ES-I3 (cell line): ENCODE data around the gene RHOA.

Experiments
- H3K36me3 ChIP-seq: 2 replicates; pipeline ENCODE4 v1.6.1; 2013; ENCODE audit warnings: mild to moderate bottlenecking, low read length, control low read depth, moderate library complexity; ENCODE audit not compliant: insufficient read depth
- H3K4me1 ChIP-seq: 2 replicates; pipeline ENCODE4 v1.6.1; 2013; ENCODE audit warnings: mild to moderate bottlenecking, control low read depth, low read length; ENCODE audit not compliant: insufficient read depth
- H3K9ac ChIP-seq: 2 replicates; pipeline ENCODE4 v1.6.1; 2013; ENCODE audit warnings: low read depth, mild to moderate bottlenecking, low read length, moderate library complexity
- H3K9me3 ChIP-seq: 2 replicates; pipeline ENCODE4 v1.6.1; 2013; ENCODE audit warnings: mild to moderate bottlenecking, low read length, moderate library complexity; ENCODE audit not compliant: control insufficient read depth, insufficient read depth

The RHOA gene

DNA sequence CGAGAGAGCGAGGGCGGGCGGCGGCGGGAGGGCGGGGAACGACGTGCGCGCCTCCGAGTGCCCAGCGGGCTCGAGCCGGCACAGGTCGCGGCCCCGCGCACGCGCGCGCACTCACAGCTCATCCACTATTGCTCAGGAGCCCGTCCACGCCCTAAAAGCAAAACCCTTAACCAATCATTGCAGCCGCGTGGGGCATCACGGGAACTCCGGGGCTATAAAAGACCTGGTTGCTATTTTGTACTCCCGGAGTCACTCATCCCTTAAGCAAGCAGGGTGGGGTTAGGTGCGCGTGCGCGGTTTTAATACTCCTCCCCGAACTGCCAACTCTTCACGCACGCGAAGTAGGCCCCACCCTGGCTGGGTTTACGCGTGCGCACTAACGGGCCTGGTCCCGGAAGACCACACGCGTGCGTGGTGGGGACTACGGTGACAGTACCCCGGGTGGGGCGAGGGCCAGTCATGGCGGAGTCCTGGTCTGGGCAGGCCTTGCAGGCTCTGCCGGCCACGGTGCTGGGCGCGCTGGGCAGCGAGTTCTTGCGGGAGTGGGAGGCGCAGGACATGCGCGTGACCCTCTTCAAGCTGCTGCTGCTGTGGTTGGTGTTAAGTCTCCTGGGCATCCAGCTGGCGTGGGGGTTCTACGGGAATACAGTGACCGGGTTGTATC is at the start of gene RHOA, which contains the start of gene TCTA:
RHOA (minus strand) TSS at position 9 of the 664 bp plus-strand sequence. CDS start 36,387 bp downstream, outside the sequence.
TCTA (plus strand) TSS at position 456 of the 664 bp plus-strand sequence; CDS start at position 460, 4 bp downstream.
- no peaks in the 10 kb centered on the region for H3K9me3 ChIP-seq
- peak within 1 kb of the TSS; percentile 91 for H3K9ac ChIP-seq
- H3K4me1 ChIP-seq, result peaks cover 18% of the 10 kb centered on the region
- H3K36me3 ChIP-seq, result no peaks in the 10 kb centered on the region

DNA sequence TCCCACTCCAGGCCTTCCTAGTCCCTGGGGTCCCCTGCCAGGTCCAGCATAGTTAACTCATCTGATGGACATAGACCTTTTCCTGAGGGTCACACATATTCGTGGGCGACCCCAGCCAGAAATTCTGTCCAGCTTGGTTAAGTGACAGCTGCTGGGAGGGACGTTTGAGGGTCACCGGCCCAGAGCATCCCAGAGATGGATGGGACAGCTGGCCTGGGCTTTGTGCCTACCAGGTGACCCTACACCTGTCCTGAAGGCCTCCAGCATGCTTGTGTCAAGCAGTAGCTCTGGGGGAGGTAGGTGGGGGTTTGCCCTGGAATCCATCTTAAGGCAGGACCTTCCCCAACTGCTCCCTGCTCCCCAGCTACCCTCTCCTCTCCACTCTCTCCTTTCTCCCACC is 49.2 kb upstream of the RHOA start:
- peaks cover 45% of the 10 kb centered on the region for H3K4me1 ChIP-seq
- H3K36me3 ChIP-seq, result no peaks in the 10 kb centered on the region
- peak overlapping the region; percentile 7; the same call in 1 of the 2 replicates for H3K9ac ChIP-seq
- H3K9me3 ChIP-seq, result no peaks in the 10 kb centered on the region

GRCh38 chr3:49460188-49460890 is 48.6 kb upstream of the RHOA start:
- no peaks in the 10 kb centered on the region for H3K36me3 ChIP-seq
- H3K9ac ChIP-seq, result no peak overlapping the region
- H3K4me1 ChIP-seq, result peaks cover 49% of the 10 kb centered on the region
- no peaks in the 10 kb centered on the region for H3K9me3 ChIP-seq

GRCh38 chr3:49456466-49456865 is 44.7 kb upstream of the RHOA start:
- Histone ChIP-seq H3K4me1 (peaks cover 38% of the 10 kb centered on the region), H3K36me3 (no peaks in the 10 kb centered on the region), H3K9ac (no peak overlapping the region), H3K9me3 (no peaks in the 10 kb centered on the region)

- Histone ChIP-seq H3K9me3 (no peaks in the 10 kb centered on the region), H3K9ac (no peak overlapping the region), H3K36me3 (no peaks in the 10 kb centered on the region), H3K4me1 (peaks cover 24% of the 10 kb centered on the region)
Measured at GRCh38 chr3:49454898-49455681, 43.3 kb upstream of the RHOA start.

DNA sequence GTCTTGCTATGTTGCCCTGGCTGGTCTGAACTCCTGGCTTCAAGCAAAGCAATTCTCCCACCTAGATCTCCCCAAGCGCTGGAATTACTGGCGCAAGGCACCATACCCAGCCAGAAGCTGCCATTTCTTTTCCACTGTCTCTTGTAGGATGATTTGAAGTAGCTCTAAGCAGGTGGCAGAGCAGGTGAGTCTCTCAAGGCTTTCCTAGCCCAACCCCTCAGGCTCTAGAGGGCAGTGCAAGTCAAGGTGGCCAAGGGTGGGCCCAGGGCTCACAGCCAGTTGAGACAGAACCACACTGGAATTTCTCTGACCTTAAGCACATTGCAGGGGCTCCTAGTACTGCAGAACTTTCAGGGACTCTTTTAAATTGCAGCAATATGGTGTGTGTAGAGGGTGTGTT is 42.7 kb upstream of the RHOA start:
- Histone ChIP-seq H3K9ac (no peak overlapping the region), H3K36me3 (no peaks in the 10 kb centered on the region), H3K9me3 (no peaks in the 10 kb centered on the region), H3K4me1 (peaks cover 19% of the 10 kb centered on the region)

DNA sequence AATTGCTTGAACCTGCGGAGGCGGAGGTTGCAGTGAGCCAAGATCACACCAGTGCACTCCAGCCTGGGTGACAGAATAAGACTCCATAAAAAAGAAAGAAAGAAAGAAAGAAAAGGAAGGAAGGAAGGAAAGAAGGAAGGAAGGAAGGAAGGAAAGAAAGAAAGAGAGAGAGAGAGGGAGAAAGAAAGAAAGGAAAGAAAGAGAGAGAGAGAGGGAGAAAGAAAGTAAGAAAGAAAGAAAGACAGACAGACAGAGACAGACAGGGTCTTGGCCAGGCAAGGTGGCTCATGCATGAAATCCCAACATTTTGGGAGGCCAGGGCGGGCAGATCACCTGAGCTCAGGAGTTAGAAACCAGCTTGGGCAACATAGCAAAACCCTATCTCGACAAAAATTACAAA is 41.8 kb upstream of the RHOA start:
- H3K36me3 ChIP-seq, result no peaks in the 10 kb centered on the region
- no peaks in the 10 kb centered on the region for H3K9me3 ChIP-seq
- peaks cover 12% of the 10 kb centered on the region for H3K4me1 ChIP-seq
- H3K9ac ChIP-seq, result no peak overlapping the region

DNA sequence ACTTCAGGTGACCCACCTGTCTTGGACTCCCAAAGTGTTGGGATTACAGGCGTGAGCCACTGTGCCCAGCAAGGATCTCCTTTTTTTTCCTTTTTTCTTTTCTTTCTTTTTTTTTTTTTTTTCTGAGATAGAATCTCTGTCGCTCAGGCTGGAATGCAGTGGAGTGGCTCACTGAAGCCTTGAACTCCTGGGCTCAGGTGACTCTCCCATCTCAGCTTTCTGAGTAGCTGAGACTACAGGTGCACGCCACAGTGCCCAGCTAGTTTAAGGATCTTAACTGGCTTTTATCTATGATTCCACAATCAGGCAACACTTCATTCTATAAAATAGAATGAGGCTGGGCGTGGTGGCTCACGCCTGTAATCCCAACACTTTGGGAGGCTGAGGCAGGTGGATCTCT is 33.6 kb upstream of the RHOA start:
- H3K9me3 ChIP-seq, result no peaks in the 10 kb centered on the region
- H3K4me1 ChIP-seq, result peaks cover 6% of the 10 kb centered on the region; the same call in 1 of the 2 replicates
- no peaks in the 10 kb centered on the region for H3K36me3 ChIP-seq
- H3K9ac ChIP-seq, result no peak overlapping the region

DNA sequence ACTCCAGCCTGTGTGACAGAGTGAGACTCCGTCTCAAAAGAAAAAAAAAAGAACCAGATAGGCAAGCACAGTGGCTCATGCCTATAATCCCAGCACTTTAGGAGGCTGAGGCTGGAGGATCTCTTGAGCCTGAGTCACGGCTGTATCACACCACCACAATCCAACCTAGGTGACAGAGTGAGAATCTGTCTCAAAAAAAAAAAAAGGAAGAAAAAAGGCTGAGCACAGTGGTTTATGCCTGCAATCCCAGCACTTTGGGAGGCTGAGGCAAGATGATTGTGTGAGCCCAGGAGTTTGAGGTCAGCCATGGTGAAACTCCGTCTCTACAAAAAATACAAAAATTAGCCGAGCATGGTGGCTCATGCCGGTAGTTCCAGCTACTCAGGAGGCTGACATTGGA is 23.0 kb upstream of the RHOA start:
- H3K9ac ChIP-seq, result no peak overlapping the region
- no peaks in the 10 kb centered on the region for H3K4me1 ChIP-seq
- H3K36me3 ChIP-seq, result no peaks in the 10 kb centered on the region
- H3K9me3 ChIP-seq, result no peaks in the 10 kb centered on the region

- H3K36me3 ChIP-seq, result no peaks in the 10 kb centered on the region; the same call in 1 of the 2 replicates
- no peaks in the 10 kb centered on the region for H3K4me1 ChIP-seq
- H3K9ac ChIP-seq, result peak overlapping the region; percentile 67
- H3K9me3 ChIP-seq, result no peaks in the 10 kb centered on the region
Measured at GRCh38 chr3:49428752-49429080, 16.9 kb upstream of the RHOA start.

- no peaks in the 10 kb centered on the region for H3K9me3 ChIP-seq
- no peaks in the 10 kb centered on the region; the same call in 1 of the 2 replicates for H3K36me3 ChIP-seq
- peaks cover 6% of the 10 kb centered on the region for H3K4me1 ChIP-seq
- no peak overlapping the region for H3K9ac ChIP-seq
Measured at GRCh38 chr3:49427586-49427985, 15.8 kb upstream of the RHOA start.

GRCh38 chr3:49424816-49425215 is 13.0 kb upstream of the RHOA start:
- no peaks in the 10 kb centered on the region for H3K9me3 ChIP-seq
- no peaks in the 10 kb centered on the region; the same call in 1 of the 2 replicates for H3K36me3 ChIP-seq
- H3K4me1 ChIP-seq, result peaks cover 13% of the 10 kb centered on the region
- no peak overlapping the region for H3K9ac ChIP-seq

DNA sequence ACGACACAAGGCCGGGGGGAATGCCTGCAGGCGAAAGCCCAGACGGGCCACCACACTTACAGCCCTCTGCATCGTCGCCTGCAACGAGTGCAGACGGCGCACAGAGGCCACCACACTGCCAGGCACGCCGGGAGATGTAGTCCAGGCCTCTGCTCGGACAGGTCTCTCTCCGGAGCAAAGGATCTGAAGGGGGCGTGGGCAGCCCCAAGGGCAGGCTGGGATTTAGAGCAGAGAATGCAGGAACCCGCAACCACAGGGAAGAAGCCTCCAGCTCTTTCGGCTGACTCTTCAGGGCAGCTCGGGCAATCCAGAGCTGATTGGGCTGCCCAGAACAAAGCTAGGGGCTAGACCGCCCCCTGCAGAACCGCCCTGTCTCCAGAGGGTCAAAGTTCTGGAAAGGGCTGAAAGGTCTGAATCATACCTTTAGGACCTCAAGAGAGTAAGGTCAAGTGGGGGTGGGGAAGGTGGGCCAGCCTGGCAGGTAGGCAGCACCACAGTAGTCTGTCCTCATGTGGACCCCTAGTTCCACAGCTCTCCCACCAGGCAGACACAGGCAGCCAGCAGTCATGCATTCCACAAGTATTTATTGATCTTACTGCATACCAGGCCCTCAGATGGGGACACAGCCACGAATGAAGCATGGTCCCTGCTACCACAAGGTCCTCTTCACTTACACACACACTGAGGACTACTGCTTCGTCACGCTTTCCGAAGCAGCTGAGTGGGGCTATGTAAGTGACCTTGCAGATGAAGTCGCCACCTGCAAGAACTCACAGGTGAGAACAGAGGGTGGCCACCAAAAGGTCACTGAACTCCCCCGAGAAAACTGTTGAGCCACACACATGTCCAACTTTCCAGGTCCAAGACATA is 10.8 kb upstream of the RHOA start, which contains the start of gene AMT:
AMT (minus strand) TSS at position 95 of the 870 bp plus-strand sequence; CDS start at position 72, 23 bp downstream.
- Histone ChIP-seq H3K4me1 (peaks cover 18% of the 10 kb centered on the region), H3K9me3 (no peaks in the 10 kb centered on the region), H3K9ac (peak within 1 kb of the TSS; percentile 59), H3K36me3 (no peaks in the 10 kb centered on the region; the same call in 1 of the 2 replicates)
